Kidney (tissue), 14 donors: ENCODE results near the gene SPACA9. TPM values are rescaled to one million over a fixed set of nuclear protein-coding genes. Genes with fewer than 3 reads are reported as not detected.
A peak's percentile ranks its signal among the peaks of the same experiment; 100 is the strongest.

Experiments used
- DNase-seq, 5 donors: peaks; one replicate each; pipeline ENCODE4 v3.0.0-alpha.2; 2013 to 2020
- FAIRE-seq: peaks from 2 replicates; lab custom pipeline; 2012; peaks lifted over from hg19 to GRCh38; lab: Jason Lieb, UNC
- H3K27ac ChIP-seq, 2 donors: one replicate each; pipeline ENCODE4 v1.7.0; 2013; ENCODE audit warnings: low read depth in 2 of 2, low read length in 2 of 2, inconsistent platforms in 1 of 2
- H3K27me3 ChIP-seq: one replicate; pipeline ENCODE4 v1.7.1; 2013; ENCODE audit warnings: low read length, inconsistent platforms; ENCODE audit not compliant: control insufficient read depth, insufficient read depth
- H3K36me3 ChIP-seq, 3 donors: one replicate each; pipeline versions ENCODE4 v1.7.0 to v1.7.1; 2013; ENCODE audit warnings: low read length in 3 of 3, control low read depth in 1 of 3, inconsistent platforms in 1 of 3; ENCODE audit not compliant: insufficient read depth in 3 of 3, control insufficient read depth in 2 of 3
- H3K4me1 ChIP-seq, 3 donors: one replicate each; pipeline versions ENCODE4 v1.7.0 to v1.7.1; 2013; ENCODE audit warnings: low read length in 3 of 3, inconsistent platforms in 1 of 3, low read depth in 1 of 3; ENCODE audit not compliant: control insufficient read depth in 2 of 3, insufficient read depth in 2 of 3
- H3K4me3 ChIP-seq, 3 donors: one replicate each; pipeline versions ENCODE4 v1.7.0 to v1.8.1; 2013; ENCODE audit warnings: low read length in 3 of 3, control low read depth in 1 of 3, inconsistent platforms in 1 of 3
- H3K9ac ChIP-seq, 3 donors: one replicate each; pipeline versions ENCODE4 v1.7.0 to v1.7.1; 2013; ENCODE audit warnings: low read length in 3 of 3, control low read depth in 1 of 3, inconsistent platforms in 1 of 3
- H3K9me3 ChIP-seq, 3 donors: one replicate each; pipeline versions ENCODE4 v1.7.0 to v1.7.1; 2013; ENCODE audit warnings: low read length in 3 of 3, control low read depth in 1 of 3, inconsistent platforms in 1 of 3; ENCODE audit not compliant: control insufficient read depth in 2 of 3, insufficient read depth in 1 of 3
- CTCF ChIP-seq: IDR thresholded peaks from 3 replicates; pipeline ENCODE4 v1.5.1; 2012; ENCODE audit warnings: mild to moderate bottlenecking, moderate library complexity, borderline replicate concordance; ENCODE audit not compliant: insufficient read depth; ENCODE audit errors: extremely low read depth
- intact Hi-C: fragments of 100-400 bp; cut with DNase I; formaldehyde crosslinking; loops from one replicate; pipeline ENCODE4 v1.11.1; 2022
- polyA plus RNA-seq: library from polyadenylated mRNA; stranded (reverse); fragments of 350-450 nt; fragmentation: Illumina TruSeq; extraction: RNeasy Lipid Tissue Mini Kit (QIAGEN cat#74804); gene quantifications from one replicate; pipeline ENCODE4 v1.2.3, GENCODE V29; 2014; ENCODE audit warnings: low read depth, low replicate concordance; ENCODE audit not compliant: insufficient read depth
- total RNA-seq: library from RNA; stranded (reverse); fragmentation: NEBNext Ultra II Directional; extraction: Animal tissue kit (Norgen Biotek cat#: 25700); gene quantifications from one replicate; pipeline ENCODE4 v1.2.1, GENCODE V29; 2021
- donor health status: control.
- donor health status: control.
- donor health status: control.
- donor health status: control.
- donor health status: control.
- donor health status: DM: yes; HTN: yes; CAD: no.
- donor health status: Normal renal cell carcinoma (clear cell type).

Gene SPACA9
- total and polyA plus RNA-seq, 2 donors from 2014 or later: 8.7 to 17.1 TPM

GRCh38 chr9:132846918-132847515, 31.7 kb upstream of the SPACA9 start:
- DNase-seq: no peak
- H3K9me3 ChIP-seq: no peaks in the 10 kb centered on the region
- no peak overlapping the region for H3K9ac ChIP-seq
- H3K4me1 ChIP-seq: no peaks in the 10 kb centered on the region
- FAIRE-seq: no peak
- intact Hi-C loops: no loop called here
- no peak for TF ChIP-seq CTCF
- H3K27ac ChIP-seq: no peak overlapping the region
- H3K27me3 ChIP-seq: no peaks in the 10 kb centered on the region
- H3K4me3 ChIP-seq: no peak overlapping the region
- H3K36me3 ChIP-seq: no peaks in the 10 kb centered on the region

GRCh38 chr9:132849185-132849706, 29.5 kb upstream of the SPACA9 start:
- Histone ChIP-seq H3K9ac (no peak overlapping the region), H3K4me3 (no peak overlapping the region), H3K27ac (no peak overlapping the region), H3K27me3 (no peaks in the 10 kb centered on the region), H3K9me3 (no peaks in the 10 kb centered on the region), H3K36me3 (no peaks in the 10 kb centered on the region), H3K4me1 (no peaks in the 10 kb centered on the region)
- no peak for DNase-seq
- intact Hi-C loops: no loop called here
- FAIRE-seq: no peak
- no peak for TF ChIP-seq CTCF

GRCh38 chr9:132853482-132853881, 25.2 kb upstream of the SPACA9 start:
- DNase-seq (peak in 1 of 5 donors; percentile 13), FAIRE-seq (no peak)
- H3K4me3 ChIP-seq: no peak overlapping the region
- H3K36me3 ChIP-seq: no peaks in the 10 kb centered on the region
- H3K27me3 ChIP-seq: no peaks in the 10 kb centered on the region
- no peaks in the 10 kb centered on the region for H3K4me1 ChIP-seq
- TF ChIP-seq CTCF: no peak
- no peak overlapping the region for H3K9ac ChIP-seq
- H3K9me3 ChIP-seq: no peaks in the 10 kb centered on the region
- intact Hi-C loops: no loop called here
- no peak overlapping the region for H3K27ac ChIP-seq
